Measurements from ENCODE around the gene CC2D1A.

The CC2D1A gene

DNA sequence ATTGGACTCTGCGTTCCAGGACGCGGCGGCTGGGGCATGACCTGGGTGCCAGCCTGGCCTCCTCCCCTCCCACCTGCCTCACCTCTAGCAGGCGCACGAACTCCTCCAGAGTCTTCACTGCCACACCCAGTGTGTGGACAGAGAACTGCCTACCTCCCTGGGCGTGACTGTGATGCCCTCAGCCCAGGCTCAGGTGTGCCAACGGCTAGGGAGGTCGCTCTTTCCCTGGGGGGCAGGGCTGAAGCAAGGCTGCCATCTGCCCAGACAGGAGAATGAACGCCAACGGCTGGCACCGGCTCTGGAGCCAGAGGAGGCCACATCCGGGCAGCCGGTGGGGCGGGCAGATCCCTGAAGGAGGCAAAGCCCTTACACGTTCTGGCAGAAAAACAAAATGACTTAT lies 17.7 kb upstream of the CC2D1A start:
- Histone ChIP-seq H3K9me3 (replicated peaks in 1 of 11) (no peaks in the 10 kb centered on the region), H3K27ac (no peak overlapping the region)
- TF ChIP-seq Cebpa-rat (IDR thresholded peaks at IDR 0.05), result no peak

DNA sequence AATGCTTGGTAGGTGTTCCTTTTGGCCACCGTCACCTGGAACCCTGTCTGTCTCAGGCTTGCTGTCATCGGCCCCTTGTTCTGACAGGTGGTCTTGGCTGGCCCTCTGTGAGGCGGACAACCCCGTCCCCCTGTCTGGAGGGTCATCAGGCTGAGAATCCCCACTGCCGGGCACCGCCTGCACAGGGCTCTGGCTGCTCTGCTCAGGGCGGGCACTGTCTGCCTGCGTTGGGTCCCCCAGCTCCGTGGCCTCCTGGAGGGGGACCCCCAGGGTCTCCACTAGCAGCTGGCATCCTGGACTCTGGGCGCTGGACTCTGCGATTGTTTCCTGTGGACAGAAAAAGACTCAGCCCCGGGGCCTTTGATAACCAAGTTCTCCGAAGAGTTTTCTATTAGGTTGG lies 15.9 kb upstream of the CC2D1A start:
- H4K20me1 ChIP-seq, result no peaks in the 10 kb centered on the region; a peak in 1 of 22 replicates
- peaks cover 5 to 29% (median 15%) of the 10 kb centered on the region in 10 experiments; a peak in 17 of 20 replicates for H3K4me1 ChIP-seq
- H3K9me3 ChIP-seq (replicated peaks in 1 of 11), result no peaks in the 10 kb centered on the region
- no peak overlapping the region for H3K4me2 ChIP-seq
- no peak overlapping the region for H3K4me3 ChIP-seq
- no peaks in the 10 kb centered on the region for H3K27me3 ChIP-seq
- no peak for TF ChIP-seq Cebpa-rat (IDR thresholded peaks at IDR 0.05)
- H3K36me3 ChIP-seq, result no peaks in the 10 kb centered on the region; a peak in 1 of 22 replicates
- H3K9ac ChIP-seq, result no peak overlapping the region
- H3K27ac ChIP-seq, result no peak overlapping the region

More for the DNA sequence above, 17.7 kb upstream of the CC2D1A start:
- peak overlapping the region in 3 of 11 experiments; percentile 5 to 19 (median 14); a peak in 4 of 22 replicates for H3K9ac ChIP-seq
- H3K4me3 ChIP-seq, result no peak overlapping the region
- H3K36me3 ChIP-seq, result no peaks in the 10 kb centered on the region; a peak in 1 of 22 replicates
- H3K4me1 ChIP-seq, result peaks cover 5 to 41% (median 22%) of the 10 kb centered on the region in 10 experiments; a peak in 19 of 20 replicates
- peak overlapping the region in 9 of 11 experiments; percentile 2 to 54 (median 32); a peak in 11 of 22 replicates for H3K4me2 ChIP-seq
- H3K27me3 ChIP-seq, result no peaks in the 10 kb centered on the region
- H4K20me1 ChIP-seq, result no peaks in the 10 kb centered on the region; a peak in 1 of 22 replicates

DNA sequence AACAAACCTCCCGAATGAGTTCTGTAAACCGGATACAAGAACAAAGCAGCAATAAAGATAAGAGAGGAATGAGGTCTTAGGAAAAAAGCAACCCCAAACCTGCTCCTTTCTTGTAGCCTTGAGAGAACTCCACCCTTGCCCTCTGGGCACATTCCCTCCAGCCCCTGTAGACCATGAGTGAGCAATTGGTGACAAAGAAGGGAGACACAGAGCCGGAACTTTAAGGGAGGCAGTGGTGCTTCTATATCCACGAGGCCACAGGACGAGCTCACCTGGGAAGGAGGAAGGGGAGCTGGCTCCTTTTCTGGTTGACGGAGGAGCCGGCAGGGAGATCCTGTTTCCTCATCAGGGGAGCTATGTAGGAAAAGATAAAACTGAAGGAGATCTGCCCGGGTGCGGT lies 13.1 kb upstream of the CC2D1A start:
- H3K9ac ChIP-seq, result no peak overlapping the region
- H3K4me3 ChIP-seq, result no peak overlapping the region
- no peaks in the 10 kb centered on the region for H3K9me3 ChIP-seq (replicated peaks in 1 of 11)
- H3K4me1 ChIP-seq, result peaks cover 0 to 14% (median 10%) of the 10 kb centered on the region in 10 experiments; a peak in 16 of 20 replicates
- no peaks in the 10 kb centered on the region for H3K27me3 ChIP-seq
- H3K4me2 ChIP-seq, result no peak overlapping the region
- no peak for TF ChIP-seq Cebpa-rat (IDR thresholded peaks at IDR 0.05)
- H4K20me1 ChIP-seq, result no peaks in the 10 kb centered on the region
- H3K27ac ChIP-seq, result no peak overlapping the region
- no peaks in the 10 kb centered on the region; a peak in 1 of 22 replicates for H3K36me3 ChIP-seq

DNA sequence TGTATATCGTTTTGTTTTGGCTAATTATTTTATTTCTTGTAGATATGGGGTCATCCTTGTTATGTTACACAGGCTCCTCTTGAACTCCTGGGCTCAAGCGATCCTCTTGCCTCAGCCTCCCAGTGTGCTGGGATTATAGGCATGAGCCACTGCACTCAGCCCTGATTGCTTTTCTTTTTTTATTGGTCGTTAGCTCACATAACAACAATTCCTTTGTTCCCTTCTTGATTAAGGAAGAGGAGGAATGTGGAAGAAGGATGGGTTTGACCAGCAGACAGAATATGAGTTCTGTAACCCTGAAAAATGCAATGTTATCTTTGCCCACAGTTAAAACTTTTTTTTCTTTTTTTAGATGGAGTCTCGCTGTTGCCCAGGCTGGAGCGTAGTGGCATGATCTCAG lies 11.4 kb upstream of the CC2D1A start:
- Histone ChIP-seq H3K27ac (no peak overlapping the region), H4K20me1 (no peaks in the 10 kb centered on the region), H3K4me3 (no peak overlapping the region), H3K9me3 (replicated peaks in 1 of 11) (no peaks in the 10 kb centered on the region), H3K4me2 (no peak overlapping the region), H3K36me3 (no peaks in the 10 kb centered on the region; a peak in 1 of 22 replicates), H3K27me3 (no peaks in the 10 kb centered on the region), H3K9ac (no peak overlapping the region), H3K4me1 (0 out of 20 replicates have a peak, but pooled peaks cover 0 to under 1% (median 0%) of the 10 kb centered on the region in 10 experiments)
- no peak for TF ChIP-seq Cebpa-rat (IDR thresholded peaks at IDR 0.05)

DNA sequence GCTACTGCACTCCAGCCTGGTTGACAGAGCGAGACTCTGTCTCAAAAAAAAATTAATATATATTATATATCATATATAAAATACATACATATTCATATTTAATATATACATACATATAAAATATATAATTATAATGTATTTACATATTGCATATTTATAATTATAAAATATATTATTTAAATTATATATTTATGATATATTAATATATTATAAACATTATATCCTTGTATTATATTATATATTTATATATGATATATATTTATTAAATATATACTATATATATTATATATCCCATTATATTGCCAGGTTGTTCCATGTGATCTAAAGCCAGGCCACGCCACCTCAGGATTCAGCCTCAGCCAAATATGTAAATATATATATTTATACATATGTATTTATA lies 9.8 kb upstream of the CC2D1A start:
- H3K27ac ChIP-seq, result no peak overlapping the region
- H3K9me3 ChIP-seq (replicated peaks in 1 of 11), result no peaks in the 10 kb centered on the region
- H3K4me3 ChIP-seq, result no peak overlapping the region
- TF ChIP-seq Cebpa-rat (IDR thresholded peaks at IDR 0.05), result no peak
- no peaks in the 10 kb centered on the region for H4K20me1 ChIP-seq
- peaks cover 0 to 8% (median 0%) of the 10 kb centered on the region in 10 experiments; a peak in 1 of 20 replicates for H3K4me1 ChIP-seq
- no peaks in the 10 kb centered on the region for H3K27me3 ChIP-seq
- H3K9ac ChIP-seq, result no peak overlapping the region
- H3K4me2 ChIP-seq, result no peak overlapping the region
- H3K36me3 ChIP-seq, result no peaks in the 10 kb centered on the region

DNA sequence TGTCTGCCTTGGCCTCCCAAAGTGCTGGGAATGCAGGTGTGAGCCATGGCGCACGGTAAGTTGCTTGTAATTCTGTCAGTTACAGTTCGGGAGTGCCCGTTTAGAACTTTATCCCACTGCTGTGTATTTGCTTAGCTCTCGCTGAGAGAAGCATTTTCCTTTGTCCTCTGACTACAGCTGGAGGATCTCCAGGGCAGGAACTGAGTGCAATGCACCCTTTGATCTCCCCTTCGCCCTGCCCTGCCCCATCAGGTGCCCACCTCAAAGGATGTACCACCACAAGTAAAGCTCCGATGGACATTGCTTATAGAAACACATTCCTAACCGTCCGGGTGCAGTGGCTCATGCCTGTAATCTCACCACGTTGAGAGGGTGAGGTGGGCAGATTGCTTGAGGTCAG lies 6.6 kb upstream of the CC2D1A start:
- TF ChIP-seq Cebpa-rat (IDR thresholded peaks at IDR 0.05), result no peak
- H3K27me3 ChIP-seq, result no peaks in the 10 kb centered on the region
- no peaks in the 10 kb centered on the region for H3K9me3 ChIP-seq (replicated peaks in 1 of 11)
- H3K4me3 ChIP-seq, result no peak overlapping the region
- H3K27ac ChIP-seq, result no peak overlapping the region
- no peak overlapping the region for H3K9ac ChIP-seq
- peaks cover 0 to 14% (median 5%) of the 10 kb centered on the region in 10 experiments; a peak in 7 of 20 replicates for H3K4me1 ChIP-seq
- H4K20me1 ChIP-seq, result no peaks in the 10 kb centered on the region
- no peaks in the 10 kb centered on the region for H3K36me3 ChIP-seq
- H3K4me2 ChIP-seq, result no peak overlapping the region

DNA sequence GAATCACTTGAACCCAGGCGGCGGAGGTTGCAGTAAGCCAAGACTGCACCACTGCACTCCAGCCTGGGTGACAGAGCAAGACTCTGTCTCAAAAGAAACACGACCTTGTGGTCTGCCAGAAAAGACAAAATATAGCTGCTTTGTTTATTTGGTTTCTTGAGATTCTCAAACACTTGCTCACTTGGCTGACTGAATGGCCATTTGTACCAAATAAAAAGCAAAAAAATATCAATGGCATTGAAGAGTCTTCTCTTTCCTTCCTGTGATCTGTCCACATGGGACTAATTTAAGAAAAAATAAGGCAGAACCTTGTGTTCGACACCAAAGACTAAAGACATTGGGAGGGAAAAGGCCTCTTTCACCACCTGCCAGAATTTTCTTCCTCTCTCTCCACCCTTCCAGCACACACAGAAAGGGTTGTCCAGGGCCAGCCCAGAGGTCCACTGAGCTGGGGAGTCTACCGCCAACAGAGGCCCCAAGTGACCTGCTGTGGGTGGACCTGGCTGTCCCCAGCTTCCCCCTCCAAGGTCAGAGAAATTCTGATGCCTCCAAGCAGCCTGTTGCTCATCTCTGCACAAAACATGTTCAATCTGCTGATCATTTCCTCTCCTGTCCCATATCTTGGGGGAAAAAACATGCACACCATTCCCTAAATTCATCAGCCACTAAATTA lies 6.0 kb upstream of the CC2D1A start:
- no peak overlapping the region for H3K4me2 ChIP-seq
- H3K36me3 ChIP-seq, result no peaks in the 10 kb centered on the region
- no peak overlapping the region for H3K27ac ChIP-seq
- peaks cover 0 to 14% (median 6%) of the 10 kb centered on the region in 10 experiments; a peak in 8 of 20 replicates for H3K4me1 ChIP-seq
- no peak overlapping the region for H3K4me3 ChIP-seq
- H4K20me1 ChIP-seq, result no peaks in the 10 kb centered on the region
- no peak for TF ChIP-seq Cebpa-rat (IDR thresholded peaks at IDR 0.05)
- H3K9ac ChIP-seq, result no peak overlapping the region
- H3K27me3 ChIP-seq, result no peaks in the 10 kb centered on the region
- no peaks in the 10 kb centered on the region for H3K9me3 ChIP-seq (replicated peaks in 1 of 11)

DNA sequence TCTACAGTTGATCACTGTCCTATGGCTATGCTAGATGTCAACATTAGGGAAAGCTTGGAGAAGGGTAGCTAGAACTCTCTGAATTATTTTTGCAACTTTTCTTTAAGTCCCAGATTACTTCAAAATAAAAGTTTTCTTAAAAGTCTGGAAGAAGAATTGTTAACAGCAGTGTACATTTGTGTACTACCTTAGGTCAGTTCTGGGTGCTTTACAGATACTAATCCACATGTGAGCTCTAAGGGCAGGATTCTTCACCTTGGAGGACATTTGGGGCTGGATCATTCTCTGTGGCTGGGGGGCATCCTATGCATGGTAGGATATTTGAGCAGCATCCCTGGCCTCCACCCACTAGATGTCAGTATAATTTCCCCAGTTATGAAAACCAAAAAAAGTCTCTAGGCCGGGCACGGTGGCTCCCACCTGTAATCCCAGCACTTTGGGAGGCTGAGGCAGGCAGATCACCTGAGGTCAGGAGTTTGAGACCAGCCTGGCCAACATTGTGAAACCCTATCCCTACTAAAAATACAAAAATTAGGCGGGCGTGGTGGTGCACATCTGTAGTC lies 2.9 kb upstream of the CC2D1A start:
- H4K20me1 ChIP-seq, result no peaks in the 10 kb centered on the region
- H3K4me2 ChIP-seq, result no peak overlapping the region
- H3K9ac ChIP-seq, result no peak overlapping the region
- no peak for TF ChIP-seq Cebpa-rat (IDR thresholded peaks at IDR 0.05)
- H3K4me1 ChIP-seq, result peaks cover 15 to 35% (median 30%) of the 10 kb centered on the region in 10 experiments
- no peaks in the 10 kb centered on the region for H3K27me3 ChIP-seq
- no peaks in the 10 kb centered on the region for H3K9me3 ChIP-seq (replicated peaks in 1 of 11)
- no peak overlapping the region for H3K27ac ChIP-seq
- no peak overlapping the region for H3K4me3 ChIP-seq
- H3K36me3 ChIP-seq, result no peaks in the 10 kb centered on the region; a peak in 1 of 22 replicates

DNA sequence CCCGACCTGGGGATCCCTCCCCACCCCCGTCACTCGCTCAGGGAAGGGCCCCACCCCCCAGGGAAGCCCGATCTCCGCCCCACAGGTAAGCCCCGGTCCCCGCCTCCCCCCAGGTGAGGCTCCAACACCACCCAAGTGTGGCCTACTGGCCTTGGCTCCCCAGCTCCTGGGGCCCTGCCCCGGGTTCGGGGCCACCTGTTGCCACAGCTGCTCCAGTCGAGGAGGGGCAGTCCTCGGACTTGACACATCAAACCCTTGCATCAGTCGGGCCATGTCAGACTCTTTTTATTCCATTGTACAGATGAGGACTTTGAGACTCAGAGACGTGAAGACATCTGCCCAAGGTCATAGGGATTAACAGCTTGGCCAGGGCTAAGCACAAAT lies 512 bp downstream of the CC2D1A start:
- Histone ChIP-seq H3K4me1 (peaks cover 23 to 64% (median 50%) of the 10 kb centered on the region in 10 experiments), H3K4me2 (peak overlapping the region; percentile 69 to 96 (median 91)), H3K27ac (peak overlapping the region; percentile 63 to 85 (median 79); a peak in 21 of 22 replicates), H3K9ac (peak overlapping the region; percentile 79 to 89 (median 87)), H3K36me3 (peaks cover 18 to 24% (median 22%) of the 10 kb centered on the region in 11 experiments), H3K4me3 (peak overlapping the region; percentile 70 to 88 (median 84)), H3K27me3 (no peaks in the 10 kb centered on the region), H3K9me3 (replicated peaks in 1 of 11) (no peaks in the 10 kb centered on the region), H4K20me1 (no peaks in the 10 kb centered on the region; a peak in 1 of 22 replicates)
- TF ChIP-seq Cebpa-rat (IDR thresholded peaks at IDR 0.05), result no peak

Data from BLaER1 treated with 17β-estradiol and CSF1 and Interleukin-3, amounts not matched to agents 10 nM and 100 nM (cell line).